MM.1S (cell line): Measurements from ENCODE around the gene SEC16B.

Experiments used
- DNase-seq: peaks from one replicate; pipeline ENCODE4 v3.0.0-alpha.2; 2015
- H2AFZ ChIP-seq: fragments of 300-600 bp; sonication (generic); 2 replicates; pipeline ENCODE4 v1.6.0; 2016; ENCODE audit warnings: antibody characterized with exemption, low read length
- H3F3A ChIP-seq: fragments of 300-600 bp; sonication (generic); 2 replicates; pipeline ENCODE4 v1.6.1; 2016; ENCODE audit warnings: mild to moderate bottlenecking, antibody characterized with exemption, low read length, moderate library complexity, mixed read lengths; ENCODE audit not compliant: insufficient read depth
- H3K27ac ChIP-seq: fragments of 300-600 bp; sonication (generic); 2 replicates; pipeline ENCODE4 v1.5.1; 2016; ENCODE audit warnings: mild to moderate bottlenecking, low read length
- H3K27me3 ChIP-seq: fragments of 300-600 bp; sonication (generic); replicated peaks from 2 replicates; pipeline ENCODE4 v1.6.0; 2016; ENCODE audit warnings: low read length; ENCODE audit not compliant: insufficient read depth
- H3K36me3 ChIP-seq: fragments of 300-600 bp; sonication (generic); replicated peaks from 2 replicates; pipeline ENCODE4 v1.6.1; 2016; ENCODE audit warnings: mild to moderate bottlenecking, low read length, mixed read lengths; ENCODE audit not compliant: insufficient read depth
- H3K4me1 ChIP-seq: fragments of 300-600 bp; sonication (generic); 2 replicates; pipeline ENCODE4 v1.6.1; 2016; ENCODE audit warnings: low read length, mixed read lengths
- H3K4me2 ChIP-seq: fragments of 300-600 bp; sonication (generic); 2 replicates; pipeline ENCODE4 v1.6.0; 2016; ENCODE audit warnings: low read depth, low read length
- H3K4me3 ChIP-seq: fragments of 300-600 bp; sonication (generic); 2 replicates; pipeline ENCODE4 v1.5.1; 2016; ENCODE audit warnings: low read length, mixed read lengths
- H3K79me2 ChIP-seq: fragments of 300-600 bp; sonication (generic); 2 replicates; pipeline ENCODE4 v1.6.1; 2016; ENCODE audit warnings: mixed run types, low read length, mixed read lengths
- H3K9ac ChIP-seq: fragments of 300-600 bp; sonication (generic); 2 replicates; pipeline ENCODE4 v1.6.1; 2016; ENCODE audit warnings: low read length, mixed read lengths
- H3K9me2 ChIP-seq: fragments of 300-600 bp; sonication (generic); replicated peaks from 2 replicates; pipeline ENCODE4 v1.6.1; 2016; ENCODE audit warnings: mild to moderate bottlenecking, low read length, mixed read lengths; ENCODE audit not compliant: insufficient read depth
- H3K9me3 ChIP-seq: fragments of 300-600 bp; sonication (generic); replicated peaks from 2 replicates; pipeline ENCODE4 v1.6.1; 2016; ENCODE audit warnings: mild to moderate bottlenecking, low read length, mixed read lengths; ENCODE audit not compliant: insufficient read depth
- H4K20me1 ChIP-seq: fragments of 300-600 bp; sonication (generic); 2 replicates; pipeline ENCODE4 v1.6.1; 2016; ENCODE audit warnings: mild to moderate bottlenecking, low read length, moderate library complexity, mixed read lengths; ENCODE audit not compliant: insufficient read depth
- EZH2 ChIP-seq: fragments of 300-600 bp; sonication (generic); optimal IDR thresholded peaks from 2 replicates; pipeline ENCODE3; 2017; ENCODE audit warnings: low read depth, mild to moderate bottlenecking, antibody characterized with exemption, low read length, mixed read lengths
- EZH2phosphoT487 ChIP-seq: fragments of 300-600 bp; sonication (generic); IDR thresholded peaks from 2 replicates; pipeline ENCODE4 v1.6.1; 2018; ENCODE audit warnings: antibody characterized with exemption, low read length
- TF ChIP-seq, protein P1 (sequence below): fragments of 300-600 bp; sonication (generic); IDR thresholded peaks from 2 replicates; pipeline ENCODE4 v1.5.1; 2016; ENCODE audit warnings: antibody characterized with exemption, low read length, mixed read lengths

The SEC16B gene

DNA sequence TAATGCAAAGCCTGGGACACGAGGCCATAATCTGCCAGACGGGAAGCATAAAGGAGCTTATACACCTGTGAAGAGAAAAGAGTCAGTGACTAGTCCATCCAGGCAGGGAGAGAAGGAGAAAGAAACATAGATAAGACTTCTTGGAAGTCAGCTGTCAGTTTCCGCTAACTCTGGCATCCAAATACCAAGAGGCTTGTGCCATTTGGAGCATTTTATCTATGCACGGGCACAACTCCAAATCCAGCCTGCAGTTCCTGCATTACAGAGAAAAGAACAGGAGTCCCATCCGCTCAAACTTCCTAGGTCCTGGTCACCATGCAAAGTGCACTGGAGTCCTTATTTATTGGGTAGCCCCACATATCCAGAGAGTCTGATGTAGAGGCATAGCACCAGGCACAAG lies 27.9 kb downstream of the SEC16B start:
- no peak overlapping the region for H3K4me3 ChIP-seq
- H3K27ac ChIP-seq = no peak overlapping the region
- H3F3A ChIP-seq = no peaks in the 10 kb centered on the region
- no peak overlapping the region for H3K9ac ChIP-seq
- H4K20me1 ChIP-seq = no peaks in the 10 kb centered on the region
- no peak for DNase-seq
- H3K9me2 ChIP-seq = no peaks in the 10 kb centered on the region
- no peaks in the 10 kb centered on the region for H3K27me3 ChIP-seq
- H3K4me2 ChIP-seq = no peak overlapping the region
- H3K4me1 ChIP-seq = no peaks in the 10 kb centered on the region
- no peaks in the 10 kb centered on the region for H3K9me3 ChIP-seq
- no peak for TF ChIP-seq EZH2
- TF ChIP-seq, protein P1, sequence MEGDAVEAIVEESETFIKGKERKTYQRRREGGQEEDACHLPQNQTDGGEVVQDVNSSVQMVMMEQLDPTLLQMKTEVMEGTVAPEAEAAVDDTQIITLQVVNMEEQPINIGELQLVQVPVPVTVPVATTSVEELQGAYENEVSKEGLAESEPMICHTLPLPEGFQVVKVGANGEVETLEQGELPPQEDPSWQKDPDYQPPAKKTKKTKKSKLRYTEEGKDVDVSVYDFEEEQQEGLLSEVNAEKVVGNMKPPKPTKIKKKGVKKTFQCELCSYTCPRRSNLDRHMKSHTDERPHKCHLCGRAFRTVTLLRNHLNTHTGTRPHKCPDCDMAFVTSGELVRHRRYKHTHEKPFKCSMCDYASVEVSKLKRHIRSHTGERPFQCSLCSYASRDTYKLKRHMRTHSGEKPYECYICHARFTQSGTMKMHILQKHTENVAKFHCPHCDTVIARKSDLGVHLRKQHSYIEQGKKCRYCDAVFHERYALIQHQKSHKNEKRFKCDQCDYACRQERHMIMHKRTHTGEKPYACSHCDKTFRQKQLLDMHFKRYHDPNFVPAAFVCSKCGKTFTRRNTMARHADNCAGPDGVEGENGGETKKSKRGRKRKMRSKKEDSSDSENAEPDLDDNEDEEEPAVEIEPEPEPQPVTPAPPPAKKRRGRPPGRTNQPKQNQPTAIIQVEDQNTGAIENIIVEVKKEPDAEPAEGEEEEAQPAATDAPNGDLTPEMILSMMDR = no peak
- no peak for TF ChIP-seq EZH2phosphoT487
- no peaks in the 10 kb centered on the region for H3K79me2 ChIP-seq
- no peak overlapping the region for H2AFZ ChIP-seq
- no peaks in the 10 kb centered on the region for H3K36me3 ChIP-seq

DNA sequence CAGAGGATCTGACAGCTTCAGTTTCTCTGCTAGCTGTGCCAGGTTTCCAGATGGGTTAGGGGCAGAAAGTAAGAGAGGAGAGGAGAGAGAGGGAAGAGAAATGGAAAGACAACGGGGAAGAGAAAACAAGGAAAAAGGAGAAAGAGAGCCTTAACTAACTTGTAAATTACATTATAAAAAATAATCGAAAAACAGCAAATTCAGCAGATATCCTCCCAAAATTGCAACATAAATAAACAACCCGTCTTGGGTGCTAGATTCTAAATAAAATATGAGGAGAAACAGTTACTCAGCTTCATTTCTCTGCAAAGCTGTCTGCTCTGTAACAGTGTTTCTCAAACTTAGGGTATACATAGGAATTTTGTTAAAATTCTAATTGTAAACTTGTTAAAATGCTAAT lies 29.2 kb downstream of the SEC16B start:
- Histone ChIP-seq H3K27ac (no peak overlapping the region), H3K9me3 (no peaks in the 10 kb centered on the region), H3K27me3 (no peaks in the 10 kb centered on the region), H3F3A (no peaks in the 10 kb centered on the region), H3K4me2 (no peak overlapping the region), H2AFZ (no peak overlapping the region), H4K20me1 (no peaks in the 10 kb centered on the region), H3K36me3 (no peaks in the 10 kb centered on the region), H3K9ac (no peak overlapping the region), H3K79me2 (no peaks in the 10 kb centered on the region), H3K9me2 (no peaks in the 10 kb centered on the region), H3K4me3 (no peak overlapping the region), H3K4me1 (no peaks in the 10 kb centered on the region)
- TF ChIP-seq, protein P1 = no peak
- no peak for TF ChIP-seq EZH2
- TF ChIP-seq EZH2phosphoT487 = no peak
- DNase-seq = no peak

DNA sequence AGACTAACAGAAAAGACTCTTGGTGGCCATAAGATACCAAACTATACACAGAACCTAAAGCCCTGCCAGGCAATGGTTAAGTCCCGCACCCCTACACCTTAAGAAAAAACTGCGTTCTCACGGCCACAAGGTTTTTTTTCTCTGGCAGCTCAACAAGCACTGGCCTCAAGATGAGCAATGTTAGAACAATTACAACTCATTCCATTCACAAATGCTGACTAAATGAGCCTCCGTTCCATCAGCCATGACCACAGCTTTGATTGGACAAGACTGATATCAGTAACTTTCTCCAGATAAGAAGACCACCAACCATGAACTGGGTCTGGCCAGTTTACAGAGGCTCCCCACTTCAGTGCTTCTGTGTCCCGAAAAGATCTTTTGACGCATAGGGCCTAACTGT lies 31.9 kb downstream of the SEC16B start:
- DNase-seq = no peak
- Histone ChIP-seq H3F3A (no peaks in the 10 kb centered on the region), H2AFZ (no peak overlapping the region), H4K20me1 (no peaks in the 10 kb centered on the region), H3K27ac (no peak overlapping the region), H3K79me2 (no peaks in the 10 kb centered on the region), H3K4me2 (no peak overlapping the region), H3K4me1 (no peaks in the 10 kb centered on the region), H3K36me3 (no peaks in the 10 kb centered on the region), H3K27me3 (no peaks in the 10 kb centered on the region), H3K9ac (no peak overlapping the region), H3K9me3 (no peaks in the 10 kb centered on the region), H3K9me2 (no peaks in the 10 kb centered on the region), H3K4me3 (no peak overlapping the region)
- TF ChIP-seq, protein P1 = no peak
- no peak for TF ChIP-seq EZH2
- no peak for TF ChIP-seq EZH2phosphoT487
